Subcutaneous abdominal adipose tissue (tissue), 5 donors: ENCODE data around the gene KCNG3.

ENCODE experiments used
- H3K27ac ChIP-seq: one replicate; pipeline ENCODE4 v1.7.0; 2013; ENCODE audit warnings: low read depth, mild to moderate bottlenecking, inconsistent platforms, low read length, moderate library complexity
- H3K27me3 ChIP-seq, 5 donors: one replicate each; pipeline ENCODE4 v1.7.0; 2013; ENCODE audit warnings: low read length in 5 of 5, inconsistent platforms in 1 of 5; ENCODE audit not compliant: control insufficient read depth in 5 of 5, insufficient read depth in 4 of 5
- H3K36me3 ChIP-seq, 5 donors: one replicate each; pipeline ENCODE4 v1.7.0; 2013; ENCODE audit warnings: low read length in 5 of 5; ENCODE audit not compliant: control insufficient read depth in 5 of 5, insufficient read depth in 5 of 5
- H3K4me1 ChIP-seq, 5 donors: one replicate each; pipeline ENCODE4 v1.7.0; 2013; ENCODE audit warnings: low read length in 5 of 5, mild to moderate bottlenecking in 3 of 5, moderate library complexity in 1 of 5; ENCODE audit not compliant: control insufficient read depth in 5 of 5, insufficient read depth in 5 of 5
- H3K4me3 ChIP-seq, 5 donors: one replicate each; pipeline ENCODE4 v1.7.0; 2013; ENCODE audit warnings: low read length in 5 of 5, low read depth in 1 of 5
- H3K9ac ChIP-seq, 5 donors: one replicate each; pipeline ENCODE4 v1.7.0; 2013; ENCODE audit warnings: low read length in 5 of 5, mild to moderate bottlenecking in 4 of 5, moderate library complexity in 3 of 5
- H3K9me3 ChIP-seq, 5 donors: one replicate each; pipeline ENCODE4 v1.7.0; 2013; ENCODE audit warnings: low read length in 5 of 5; ENCODE audit not compliant: control insufficient read depth in 5 of 5
- donor health status: healthy.
- donor health status: healthy.
- donor health status: healthy.
- donor health status: healthy.
- donor health status: healthy.

Gene KCNG3

DNA sequence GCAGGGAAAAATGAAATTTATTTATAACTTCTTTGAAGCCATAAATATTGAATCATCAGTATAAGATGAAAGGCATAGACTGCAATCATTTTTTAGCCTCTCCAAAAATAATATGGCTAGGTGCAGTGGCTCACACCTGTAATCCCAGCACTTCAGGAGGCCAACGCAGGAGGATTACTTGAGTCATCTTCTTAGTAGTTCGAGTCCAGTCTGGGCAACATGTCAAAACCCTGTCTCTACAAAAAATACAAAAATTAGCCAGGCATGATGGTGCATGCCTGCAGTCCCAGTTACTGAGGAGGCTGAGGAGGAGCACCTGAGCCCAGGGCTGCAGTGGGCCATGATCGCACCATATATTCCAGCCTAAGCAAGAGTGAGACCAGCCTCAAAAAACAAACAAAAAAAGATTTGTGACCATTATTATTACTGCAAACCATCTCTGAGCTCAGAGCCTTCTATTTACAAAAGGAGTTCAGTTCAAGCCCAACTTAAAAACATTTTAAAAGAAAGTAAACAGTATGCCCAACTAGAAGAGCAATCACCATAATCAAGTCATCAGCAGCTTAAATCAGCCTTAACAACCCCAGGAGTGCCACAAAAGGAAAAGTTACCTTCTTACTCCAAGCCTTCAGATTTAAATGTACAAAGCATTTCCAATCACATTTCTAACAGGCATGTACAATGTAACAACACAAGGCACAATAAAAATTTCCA lies 37.5 kb downstream of the KCNG3 start:
- Histone ChIP-seq H3K9me3 (no peaks in the 10 kb centered on the region), H3K4me3 (no peak overlapping the region), H3K27me3 (no peaks in the 10 kb centered on the region), H3K9ac (no peak overlapping the region), H3K4me1 (no peaks in the 10 kb centered on the region), H3K36me3 (no peaks in the 10 kb centered on the region), H3K27ac (no peak overlapping the region)

DNA sequence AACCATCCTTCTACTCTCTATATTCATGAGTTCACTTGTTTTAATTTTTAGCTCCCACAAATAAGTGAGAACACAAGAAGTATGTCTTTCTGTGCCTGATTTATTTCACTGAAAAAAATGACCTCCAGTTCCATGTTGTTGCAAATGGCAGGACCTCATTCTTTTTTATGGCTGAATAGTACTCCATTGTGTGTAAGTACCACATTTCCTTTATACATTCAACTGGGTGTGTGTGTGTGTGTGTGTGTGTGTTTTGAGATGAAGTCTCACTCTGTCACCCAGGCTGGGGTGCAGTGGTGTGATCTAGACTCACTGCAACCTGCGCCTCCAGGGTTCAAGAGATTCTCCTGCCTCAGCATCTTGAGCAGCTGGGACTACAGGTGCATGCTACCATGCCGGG lies 41.2 kb downstream of the KCNG3 start:
- Histone ChIP-seq H3K27me3 (no peaks in the 10 kb centered on the region), H3K27ac (no peak overlapping the region)

DNA sequence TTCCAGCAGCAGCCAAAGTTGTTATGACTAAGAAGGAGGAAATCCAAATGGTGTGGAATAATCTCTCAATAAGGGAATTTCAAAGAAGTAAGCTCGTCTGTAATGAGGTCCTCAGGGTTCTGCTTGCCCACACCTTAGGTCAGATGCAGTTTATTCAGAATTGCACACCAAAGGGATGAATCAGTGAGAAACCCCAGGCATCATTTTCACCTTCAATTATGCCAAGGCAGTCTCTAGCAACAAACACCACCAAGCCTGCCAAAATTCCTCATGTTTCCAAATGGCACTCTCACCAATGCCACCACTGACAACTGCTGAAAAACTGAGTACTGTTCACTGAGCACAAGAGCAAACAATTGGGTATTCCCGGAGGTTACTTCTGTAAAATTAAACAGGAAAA lies 43.6 kb downstream of the KCNG3 start:
- Histone ChIP-seq H3K4me3 (no peak overlapping the region), H3K4me1 (no peaks in the 10 kb centered on the region), H3K36me3 (no peaks in the 10 kb centered on the region), H3K27me3 (no peaks in the 10 kb centered on the region), H3K27ac (no peak overlapping the region), H3K9ac (no peak overlapping the region), H3K9me3 (no peaks in the 10 kb centered on the region)

More for the DNA sequence above, 41.2 kb downstream of the KCNG3 start:
- no peaks in the 10 kb centered on the region for H3K4me1 ChIP-seq
- H3K4me3 ChIP-seq = no peak overlapping the region
- no peaks in the 10 kb centered on the region for H3K9me3 ChIP-seq
- no peaks in the 10 kb centered on the region for H3K36me3 ChIP-seq
- no peak overlapping the region for H3K9ac ChIP-seq

DNA sequence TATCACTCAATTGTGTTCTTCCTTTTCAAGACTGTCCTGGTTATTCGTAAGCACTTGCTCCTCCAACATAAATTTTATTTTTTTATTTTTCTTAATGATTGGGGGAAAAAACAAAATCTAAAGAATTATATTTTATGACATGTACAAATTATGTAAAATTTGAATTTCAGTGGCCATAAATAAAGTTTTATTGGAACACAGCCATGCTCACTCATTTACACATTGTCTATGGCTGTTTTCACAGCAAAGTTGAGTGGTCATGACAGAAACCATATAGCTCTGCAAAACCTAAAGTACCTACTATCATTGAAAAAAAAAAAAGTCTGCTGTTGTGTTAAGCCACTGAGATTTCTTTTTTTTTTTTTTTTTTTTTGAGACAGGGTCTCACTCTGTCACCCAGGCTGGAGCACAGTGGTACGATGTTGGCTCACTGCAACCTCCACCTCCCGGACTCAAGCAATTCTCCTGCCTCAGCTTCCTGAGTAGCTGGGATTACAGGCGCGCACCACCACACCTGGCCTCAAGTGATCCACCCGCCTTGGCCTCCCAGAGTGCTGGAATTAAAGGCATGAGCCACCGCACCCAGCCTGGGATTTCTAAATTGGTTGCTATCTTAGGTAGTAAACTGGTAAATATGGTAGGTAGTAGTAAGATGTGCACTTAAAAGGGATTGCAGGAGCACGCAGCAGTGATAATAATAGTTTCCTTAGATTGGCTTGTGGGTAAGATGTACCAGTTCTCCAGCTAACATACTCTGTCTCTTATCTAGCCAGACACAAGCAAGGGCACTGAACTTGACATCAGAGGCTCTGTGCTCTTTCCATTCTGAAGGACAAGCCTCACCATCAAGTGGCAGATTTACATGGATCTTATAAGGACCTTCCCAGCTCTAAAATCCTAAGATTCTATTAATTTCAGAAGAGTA lies 44.4 kb downstream of the KCNG3 start:
- Histone ChIP-seq H3K9ac (no peak overlapping the region), H3K4me1 (no peaks in the 10 kb centered on the region)

DNA sequence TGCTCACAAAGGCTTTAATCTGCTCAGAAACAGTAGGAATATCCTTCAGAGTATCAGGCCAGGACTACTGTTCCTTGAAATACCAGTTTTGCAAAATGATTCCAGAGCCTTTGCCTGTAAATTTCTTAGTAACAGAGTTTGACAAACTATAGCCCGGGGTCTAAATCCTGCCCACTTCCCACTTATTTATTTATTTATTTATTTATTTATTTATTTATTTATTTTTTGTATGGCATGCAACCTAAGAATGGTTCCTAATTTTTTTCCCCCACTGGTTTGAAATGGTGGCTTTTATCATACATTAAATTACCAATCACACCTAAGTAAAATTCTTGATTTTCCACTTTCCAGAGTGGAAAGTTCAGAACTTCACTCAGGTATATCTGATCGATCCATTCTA lies 45.6 kb downstream of the KCNG3 start:
- Histone ChIP-seq H3K27me3 (no peaks in the 10 kb centered on the region), H3K27ac (no peak overlapping the region), H3K9me3 (no peaks in the 10 kb centered on the region), H3K36me3 (no peaks in the 10 kb centered on the region), H3K4me3 (no peak overlapping the region), H3K4me1 (no peaks in the 10 kb centered on the region), H3K9ac (no peak overlapping the region)

More for the DNA sequence above, 44.4 kb downstream of the KCNG3 start:
- H3K36me3 ChIP-seq = no peaks in the 10 kb centered on the region
- no peak overlapping the region for H3K4me3 ChIP-seq
- H3K9me3 ChIP-seq = no peaks in the 10 kb centered on the region
- no peak overlapping the region for H3K27ac ChIP-seq
- no peaks in the 10 kb centered on the region for H3K27me3 ChIP-seq

DNA sequence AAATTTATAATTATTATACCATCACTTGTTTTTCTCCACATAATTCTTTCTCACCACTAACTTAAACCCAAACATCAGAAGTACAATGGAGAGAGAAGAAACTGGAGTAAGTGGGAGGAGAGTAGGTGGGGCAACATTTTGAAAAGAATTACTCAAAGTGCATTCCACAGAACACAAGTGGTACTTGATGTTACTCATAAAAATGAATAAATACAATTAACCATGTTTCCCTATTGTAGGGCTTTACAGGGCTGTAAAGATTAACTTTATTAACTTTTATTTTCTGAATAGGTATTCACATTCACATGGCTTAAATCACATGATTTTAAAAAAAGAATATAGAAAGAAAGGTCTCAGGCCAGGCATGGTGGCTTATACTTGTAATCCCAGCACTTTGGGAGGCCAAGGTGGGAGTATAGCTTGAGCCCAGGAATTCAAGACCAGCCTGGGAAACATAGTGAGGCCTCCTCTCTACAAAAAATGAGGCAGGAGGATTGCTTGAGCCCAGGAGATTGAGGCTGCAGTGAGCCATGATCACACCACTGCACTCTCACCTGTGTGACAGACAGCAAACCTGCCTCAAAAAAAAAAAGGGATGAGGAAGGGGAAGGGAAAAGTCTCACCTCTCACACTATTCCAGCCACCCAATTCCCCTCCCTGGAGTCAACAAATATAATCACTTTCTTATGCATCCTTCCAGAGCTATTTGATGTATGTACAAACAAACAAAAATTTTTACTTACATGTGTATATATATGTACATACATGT lies 47.1 kb downstream of the KCNG3 start:
- no peaks in the 10 kb centered on the region for H3K9me3 ChIP-seq
- H3K36me3 ChIP-seq = no peaks in the 10 kb centered on the region
- no peak overlapping the region for H3K27ac ChIP-seq
- H3K4me1 ChIP-seq = no peaks in the 10 kb centered on the region
- H3K27me3 ChIP-seq = no peaks in the 10 kb centered on the region
- no peak overlapping the region for H3K4me3 ChIP-seq
- H3K9ac ChIP-seq = no peak overlapping the region

DNA sequence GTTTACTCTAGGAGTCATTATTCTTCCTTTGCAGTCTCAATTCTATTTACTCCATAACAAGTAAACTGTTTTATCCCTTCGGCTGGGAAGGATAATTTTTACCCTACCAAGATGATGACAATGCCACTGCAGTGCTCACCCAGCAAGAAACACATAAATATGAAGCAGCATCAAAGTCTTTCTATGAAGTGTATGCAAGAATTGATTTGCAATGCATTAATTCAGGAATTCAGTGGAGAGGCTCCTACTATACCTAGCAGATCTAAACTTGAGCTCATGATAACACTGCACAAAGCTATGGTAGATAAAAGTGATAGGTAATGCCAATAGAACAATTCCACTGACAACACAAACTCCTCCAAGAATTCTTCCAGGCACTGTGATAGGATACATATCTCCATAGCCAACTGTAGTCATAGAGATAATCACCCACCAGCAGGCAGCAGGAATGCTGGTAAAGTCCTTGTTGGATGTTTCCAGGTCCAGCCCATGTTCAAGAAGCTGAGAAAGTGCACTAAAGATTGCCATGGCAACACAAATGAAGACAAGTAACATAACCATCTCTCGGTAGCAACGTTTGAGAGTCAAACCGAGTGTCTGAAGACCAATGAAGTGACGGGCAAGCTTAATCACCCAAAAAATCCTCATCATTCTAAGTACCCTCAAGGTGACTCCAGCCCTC lies 49.9 kb downstream of the KCNG3 start:
- Histone ChIP-seq H3K4me1 (no peaks in the 10 kb centered on the region), H3K9me3 (no peaks in the 10 kb centered on the region), H3K27ac (no peak overlapping the region), H3K27me3 (no peaks in the 10 kb centered on the region), H3K9ac (no peak overlapping the region), H3K4me3 (no peak overlapping the region), H3K36me3 (no peaks in the 10 kb centered on the region)

DNA sequence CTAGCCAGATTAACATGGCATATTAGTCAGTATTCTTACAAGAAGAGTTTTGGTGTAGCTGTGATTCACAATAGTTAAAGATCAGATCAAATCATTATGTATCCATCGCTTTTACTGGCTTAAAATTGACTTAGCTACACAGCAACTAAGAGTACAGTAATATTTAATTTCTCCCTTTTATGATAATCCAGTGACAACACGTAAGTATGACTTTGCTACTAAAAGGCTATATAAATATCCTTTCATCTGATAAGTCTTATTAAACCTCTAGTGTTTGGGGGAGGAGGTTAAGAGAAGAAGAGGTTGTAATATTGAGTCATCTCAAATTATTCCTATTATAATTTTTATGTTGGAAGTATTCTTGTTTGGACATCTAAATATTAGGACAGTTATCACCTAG lies 51.0 kb downstream of the KCNG3 start:
- H3K4me3 ChIP-seq = no peak overlapping the region
- no peaks in the 10 kb centered on the region for H3K27me3 ChIP-seq
- no peak overlapping the region for H3K9ac ChIP-seq
- no peaks in the 10 kb centered on the region for H3K9me3 ChIP-seq
- no peaks in the 10 kb centered on the region for H3K36me3 ChIP-seq
- no peaks in the 10 kb centered on the region for H3K4me1 ChIP-seq
- H3K27ac ChIP-seq = no peak overlapping the region

DNA sequence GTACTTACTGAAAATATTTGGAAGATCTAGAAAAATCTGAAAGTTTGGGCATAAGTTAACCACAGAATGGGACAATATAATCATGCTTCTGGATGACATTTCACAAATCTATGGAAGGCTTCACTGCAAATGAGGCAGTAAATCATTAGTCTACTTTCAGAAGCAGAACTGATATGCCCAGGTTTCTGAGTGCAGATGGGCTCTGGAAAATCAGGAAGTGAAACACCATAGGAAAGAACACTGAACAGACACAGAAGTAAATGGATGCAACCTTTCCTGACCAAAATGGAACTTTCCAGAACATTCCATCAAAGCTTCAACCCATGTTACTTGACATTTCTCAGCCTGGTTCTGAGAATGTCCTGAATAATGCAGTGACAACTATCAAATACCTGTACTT lies 55.1 kb downstream of the KCNG3 start:
- Histone ChIP-seq H3K4me3 (no peak overlapping the region), H3K9me3 (no peaks in the 10 kb centered on the region), H3K36me3 (no peaks in the 10 kb centered on the region), H3K4me1 (no peaks in the 10 kb centered on the region), H3K27me3 (no peaks in the 10 kb centered on the region), H3K27ac (no peak overlapping the region), H3K9ac (no peak overlapping the region)
